GM23248 (cell line): ENCODE data around the gene SF3B5.

ENCODE experiments used
- EZH2 ChIP-seq: fragments of 200-600 bp; sonication (generic); IDR thresholded peaks from 2 replicates; pipeline ENCODE4 v1.6.1; 2018; ENCODE audit warnings: antibody characterized with exemption, mild to moderate bottlenecking; ENCODE audit not compliant: insufficient read depth, poor library complexity, severe bottlenecking
- EZH2phosphoT487 ChIP-seq: fragments of 200-600 bp; sonication (generic); IDR thresholded peaks from 2 replicates; pipeline ENCODE4 v1.6.1; 2018; ENCODE audit warnings: antibody characterized with exemption, moderate library complexity, mild to moderate bottlenecking, low read depth; ENCODE audit not compliant: insufficient read depth

GRCh38 chr6:144049386-144049785 is 46.0 kb downstream of the SF3B5 start:
- TF ChIP-seq EZH2 (no peak), EZH2phosphoT487 (no peak)
